ENCODE measurements around the gene RASGRF2. TPM values are rescaled to one million over a fixed set of nuclear protein-coding genes. Genes with fewer than 3 reads are reported as not detected.
"Not testable (repeated sequence)": the region's sequence is repeated elsewhere in the genome, so short reads cannot be mapped to it uniquely, and the experiment has no call there.

RASGRF2 gene
- total RNA-seq, 1 experiment from 2014 or later = not detected

DNA sequence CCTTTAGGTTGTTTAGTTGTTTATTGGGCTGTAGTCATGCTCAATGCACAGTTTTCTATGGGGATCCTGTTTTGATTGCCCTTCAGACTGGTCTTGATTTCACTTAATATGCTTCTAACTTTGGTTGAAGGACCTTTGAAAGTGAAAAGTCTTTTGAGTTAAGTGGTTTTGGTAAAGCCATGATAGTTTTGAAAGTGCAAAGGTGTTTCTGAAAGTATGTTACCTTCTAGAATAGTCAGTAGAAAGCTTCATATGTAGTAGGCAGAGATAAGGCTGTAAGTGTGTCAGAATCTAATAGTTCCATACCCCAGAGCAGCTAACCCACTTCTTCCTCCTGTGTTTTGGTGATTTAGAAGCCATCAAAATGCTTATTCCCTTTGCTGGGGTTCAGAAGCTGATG, 46.1 kb downstream of the RASGRF2 start:
- in situ Hi-C loops (cut with HindIII; ENCODE audit: low pct_unique_long_range_greater_than_20kb, low sequenced_read_pairs) = no loop called here
- DNase-seq (ENCODE audit: low read depth, low spot score) = no peak

DNA sequence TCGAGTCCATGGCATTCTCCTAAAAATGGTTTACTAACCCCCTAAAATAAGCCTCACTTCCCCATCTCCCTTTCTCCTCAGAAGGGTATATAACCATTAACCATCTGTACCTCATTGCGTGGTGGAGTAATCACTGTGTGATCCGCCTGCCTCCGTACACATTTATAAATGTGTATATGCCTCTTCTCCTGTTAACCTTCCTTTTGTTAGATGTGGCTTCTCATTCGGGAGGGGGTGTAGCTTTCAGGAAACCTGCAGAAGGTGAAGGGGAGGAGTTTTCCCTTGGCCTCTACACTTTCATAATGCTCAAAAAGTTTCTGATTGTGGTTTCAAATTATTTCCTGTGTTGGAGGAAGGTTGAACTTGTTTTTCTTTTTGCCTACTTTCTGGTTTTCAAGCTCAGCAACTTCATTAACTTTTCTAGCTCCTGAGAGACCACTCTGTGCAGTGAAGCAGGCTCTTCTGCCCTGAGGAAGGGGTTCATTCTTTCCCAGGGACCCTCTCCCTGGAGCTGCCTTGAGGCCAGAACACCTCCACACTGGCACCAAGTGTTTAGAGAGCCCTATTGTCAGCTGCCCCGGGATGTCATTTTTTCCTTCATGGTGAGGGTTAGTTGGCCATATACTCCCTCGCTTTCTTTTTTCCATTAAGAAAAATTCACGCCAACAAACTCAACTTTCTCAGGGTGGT, 46.9 kb downstream of the RASGRF2 start:
- in situ Hi-C loops (cut with HindIII; ENCODE audit: low pct_unique_long_range_greater_than_20kb, low sequenced_read_pairs) = no loop called here
- no peak for DNase-seq (ENCODE audit: low read depth, low spot score)

DNA sequence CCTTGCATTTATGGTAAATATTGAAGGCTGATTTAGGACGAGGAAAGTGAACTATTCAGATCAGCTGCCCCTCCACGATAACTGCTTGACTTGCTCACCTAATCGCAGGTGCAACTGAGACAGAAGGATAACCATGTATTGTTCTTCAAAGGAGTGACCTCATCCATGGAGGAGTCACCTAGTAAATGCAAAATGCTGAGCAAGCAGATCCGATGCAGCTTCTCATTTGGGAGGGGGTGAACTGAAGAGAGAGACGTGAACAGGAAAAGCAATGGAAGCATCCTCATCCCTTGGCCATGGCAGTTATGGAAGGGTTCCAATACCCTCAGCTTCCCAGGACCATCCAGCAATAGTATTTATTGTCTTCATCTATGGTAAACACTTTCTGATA, 47.5 kb downstream of the RASGRF2 start:
- DNase-seq (ENCODE audit: low read depth, low spot score) = no peak

DNA sequence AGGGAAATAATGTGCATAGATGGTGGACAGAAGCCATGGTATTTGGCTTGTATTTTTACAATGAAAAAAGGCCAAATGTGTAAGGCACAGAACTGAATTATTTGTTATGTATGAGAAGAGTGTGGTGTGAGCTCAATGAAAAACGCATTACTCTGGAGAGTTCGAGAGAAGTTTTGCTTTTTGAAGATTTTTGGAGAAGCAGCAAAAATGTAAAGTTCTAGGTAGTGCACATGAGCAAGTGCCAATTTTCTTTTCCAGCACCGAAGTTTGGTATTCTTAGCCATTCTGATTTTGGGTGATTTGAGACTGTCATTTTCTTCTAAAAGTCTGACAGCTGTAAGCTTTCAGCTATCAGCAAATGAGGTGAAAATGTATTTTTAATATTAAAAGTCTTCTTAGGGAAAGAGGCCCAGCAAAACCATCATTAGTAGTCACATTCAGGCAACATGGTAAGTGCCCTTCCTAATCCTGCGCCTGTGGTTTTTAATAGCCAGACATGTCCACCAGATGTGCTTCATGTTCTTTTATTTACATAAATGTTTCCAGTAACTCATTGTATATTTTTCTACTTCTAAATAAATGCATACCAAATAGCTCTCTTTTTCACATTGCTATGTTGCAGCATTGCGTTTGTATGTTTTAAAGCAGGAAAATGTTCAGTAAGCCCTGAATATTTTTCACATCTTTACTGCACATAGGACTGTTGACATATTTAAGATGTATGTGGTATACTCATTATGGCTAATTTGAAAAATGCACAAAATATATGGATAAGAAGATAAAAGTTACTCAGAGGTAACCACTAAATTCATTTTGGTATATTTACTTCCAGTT, 50.4 kb downstream of the RASGRF2 start:
- in situ Hi-C loops (cut with HindIII; ENCODE audit: low pct_unique_long_range_greater_than_20kb, low sequenced_read_pairs) = no loop called here

More for the DNA sequence above, 47.5 kb downstream of the RASGRF2 start:
- in situ Hi-C loops (cut with HindIII; ENCODE audit: low pct_unique_long_range_greater_than_20kb, low sequenced_read_pairs) = no loop called here

DNA sequence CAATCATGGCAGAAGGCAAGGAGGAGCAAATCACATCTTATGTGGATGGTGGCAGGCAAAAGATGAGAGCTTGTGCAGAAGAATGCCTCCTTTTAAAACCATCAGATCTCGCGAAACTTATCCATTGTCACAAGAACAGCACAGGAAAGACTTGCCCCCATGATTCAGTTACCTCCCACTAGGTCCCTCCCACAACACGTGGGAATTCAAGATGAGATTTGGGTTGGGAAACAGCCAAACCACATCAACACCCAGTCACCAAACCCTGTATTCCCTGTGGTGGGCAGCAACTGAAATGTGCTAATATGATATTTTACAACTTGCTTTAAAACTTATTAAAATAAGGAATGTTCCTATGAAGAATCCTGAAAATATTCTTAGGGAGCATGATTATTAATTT, 54.2 kb downstream of the RASGRF2 start:
- in situ Hi-C loops (cut with HindIII; ENCODE audit: low pct_unique_long_range_greater_than_20kb, low sequenced_read_pairs) = no loop called here
- no peak for DNase-seq (ENCODE audit: low read depth, low spot score)

More for the DNA sequence above, 50.4 kb downstream of the RASGRF2 start:
- DNase-seq (ENCODE audit: low read depth, low spot score) = no peak

DNA sequence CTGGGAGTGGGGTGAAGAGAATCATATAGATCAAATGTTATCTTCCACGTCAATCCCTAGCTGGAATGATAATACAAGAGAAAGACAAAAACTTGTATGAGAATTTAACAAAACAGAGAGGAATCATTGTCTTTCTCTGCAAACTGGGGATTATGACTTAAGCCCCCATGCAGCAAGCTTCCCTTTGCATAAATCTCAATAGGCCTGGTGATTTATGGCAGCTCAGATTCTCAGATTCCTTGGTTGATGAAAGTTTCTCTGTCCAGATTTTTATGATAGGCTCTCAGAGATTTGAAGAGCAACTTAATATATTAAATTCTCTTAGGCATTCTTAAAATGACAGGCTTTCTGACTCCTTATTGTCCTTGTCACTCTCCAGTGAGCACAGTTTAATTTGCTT, 56.0 kb downstream of the RASGRF2 start:
- no peak for DNase-seq (ENCODE audit: low read depth, low spot score)
- in situ Hi-C loops (cut with HindIII; ENCODE audit: low pct_unique_long_range_greater_than_20kb, low sequenced_read_pairs) = no loop called here

DNA sequence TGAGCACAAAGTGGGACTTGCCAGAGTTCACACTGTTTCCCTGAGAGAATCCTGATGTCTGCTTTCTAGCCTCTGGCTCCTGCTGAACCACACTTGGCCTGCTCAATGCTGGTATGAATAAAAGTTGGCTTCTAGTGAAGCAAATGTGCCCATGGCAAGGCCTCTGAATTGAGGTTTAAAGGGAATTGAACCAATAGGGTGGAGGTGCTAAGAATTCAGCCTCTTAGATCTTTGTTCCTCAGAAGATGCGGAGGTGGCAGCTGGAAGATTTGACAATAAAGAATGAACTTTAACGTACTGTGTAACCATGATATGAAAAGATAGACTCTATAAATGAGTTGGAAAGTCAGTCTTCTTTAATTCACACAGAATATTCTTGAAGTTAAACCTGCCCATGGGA, 57.2 kb downstream of the RASGRF2 start:
- DNase-seq (ENCODE audit: low read depth, low spot score) = no peak
- in situ Hi-C loops (cut with HindIII; ENCODE audit: low pct_unique_long_range_greater_than_20kb, low sequenced_read_pairs) = no loop called here

DNA sequence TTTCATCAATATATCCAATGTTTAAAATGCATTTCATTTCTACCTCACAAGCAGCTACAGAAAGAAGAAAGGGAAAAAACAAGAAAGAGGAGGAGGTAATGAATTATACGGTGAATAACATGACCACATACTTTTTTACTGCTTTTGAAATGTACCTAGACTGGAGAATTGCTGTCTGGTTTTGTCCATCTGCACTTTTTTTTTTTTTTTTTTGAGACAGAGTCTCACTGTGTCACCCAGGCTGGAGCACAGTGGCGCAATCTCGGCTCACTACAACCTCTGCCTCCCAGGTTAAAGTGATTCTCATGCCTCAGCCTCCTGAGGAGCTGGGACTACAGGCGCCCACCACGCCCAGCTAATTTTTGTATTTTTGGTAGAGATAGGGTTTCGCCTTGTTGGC, 58.4 kb downstream of the RASGRF2 start:
- DNase-seq (ENCODE audit: low read depth, low spot score); in situ Hi-C loops (cut with HindIII; ENCODE audit: low pct_unique_long_range_greater_than_20kb, low sequenced_read_pairs): not testable (repeated sequence)

DNA sequence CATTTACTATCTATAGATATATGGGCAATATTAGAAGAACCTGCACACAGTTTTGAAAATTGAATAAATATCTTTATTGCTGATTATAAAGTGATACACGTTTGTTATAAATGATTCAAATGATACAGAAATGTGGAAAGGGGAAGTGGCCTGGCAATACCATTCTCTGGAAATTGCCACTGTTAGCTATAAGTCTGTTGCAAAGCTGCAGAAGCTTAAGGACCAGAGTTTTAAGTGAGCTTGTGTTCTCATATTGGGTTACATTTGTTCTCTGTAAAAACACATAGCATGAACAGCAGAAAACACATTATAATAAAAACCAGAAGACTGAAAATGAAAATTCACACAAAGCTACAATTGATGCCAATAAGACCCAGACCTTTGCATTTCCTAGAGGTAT, 59.6 kb downstream of the RASGRF2 start:
- in situ Hi-C loops (cut with HindIII; ENCODE audit: low pct_unique_long_range_greater_than_20kb, low sequenced_read_pairs) = no loop called here
- DNase-seq (ENCODE audit: low read depth, low spot score) = no peak

DNA sequence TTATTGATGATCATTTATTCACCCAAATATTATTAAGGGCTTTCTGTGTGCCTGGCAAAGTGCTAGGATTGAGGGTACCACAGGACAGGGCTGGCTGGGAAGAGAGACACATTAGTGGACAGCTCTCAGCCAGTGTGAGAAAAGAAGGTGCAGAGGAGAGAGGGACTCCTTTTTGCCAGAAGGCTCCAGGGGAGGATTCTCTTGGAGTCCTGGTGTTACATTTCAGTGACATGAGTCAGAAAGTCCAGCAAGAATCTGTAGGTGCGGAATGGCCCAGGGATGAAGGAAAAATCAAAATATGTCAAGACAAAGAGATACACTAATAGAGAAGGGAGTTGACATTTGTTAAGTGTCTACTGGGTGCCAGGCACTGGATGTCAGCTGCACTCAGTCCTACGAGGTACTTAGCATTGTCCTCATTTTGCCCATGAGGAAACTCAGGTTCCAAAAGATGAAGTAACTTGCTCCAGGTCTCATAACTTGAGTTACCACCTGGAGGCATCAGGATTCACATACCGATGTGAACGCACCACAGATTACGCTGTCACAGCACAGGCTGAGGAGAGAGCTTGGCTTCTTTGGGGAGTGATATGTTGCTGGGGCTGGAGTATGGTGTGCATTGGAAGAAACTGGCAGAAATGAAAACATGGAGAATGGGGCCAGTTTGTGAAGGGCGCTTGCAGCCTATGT, 60.5 kb downstream of the RASGRF2 start:
- DNase-seq (ENCODE audit: low read depth, low spot score) = no peak
- in situ Hi-C loops (cut with HindIII; ENCODE audit: low pct_unique_long_range_greater_than_20kb, low sequenced_read_pairs) = no loop called here

DNA sequence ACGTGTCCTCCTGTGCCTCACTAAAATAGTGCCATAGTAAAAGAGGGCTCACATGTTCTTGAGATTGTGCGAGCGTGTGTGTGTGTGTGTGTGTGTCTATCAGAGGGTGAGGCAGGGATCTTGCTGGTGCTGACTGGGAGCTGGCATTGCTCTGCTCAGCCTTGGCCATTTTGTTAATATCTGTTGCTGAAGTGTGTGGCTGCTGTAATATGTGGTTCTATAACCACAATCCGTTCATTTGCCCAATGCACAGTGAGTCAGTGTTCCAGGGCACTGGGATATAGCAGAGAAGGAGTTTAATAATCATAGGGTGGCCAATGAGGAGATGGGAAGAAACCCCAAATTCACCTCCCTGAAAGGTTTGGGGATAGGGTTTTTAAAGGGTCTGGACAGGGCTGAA, 61.3 kb downstream of the RASGRF2 start:
- DNase-seq (ENCODE audit: low read depth, low spot score) = peak; percentile 17
- in situ Hi-C loops (cut with HindIII; ENCODE audit: low pct_unique_long_range_greater_than_20kb, low sequenced_read_pairs) = no loop called here

DNA sequence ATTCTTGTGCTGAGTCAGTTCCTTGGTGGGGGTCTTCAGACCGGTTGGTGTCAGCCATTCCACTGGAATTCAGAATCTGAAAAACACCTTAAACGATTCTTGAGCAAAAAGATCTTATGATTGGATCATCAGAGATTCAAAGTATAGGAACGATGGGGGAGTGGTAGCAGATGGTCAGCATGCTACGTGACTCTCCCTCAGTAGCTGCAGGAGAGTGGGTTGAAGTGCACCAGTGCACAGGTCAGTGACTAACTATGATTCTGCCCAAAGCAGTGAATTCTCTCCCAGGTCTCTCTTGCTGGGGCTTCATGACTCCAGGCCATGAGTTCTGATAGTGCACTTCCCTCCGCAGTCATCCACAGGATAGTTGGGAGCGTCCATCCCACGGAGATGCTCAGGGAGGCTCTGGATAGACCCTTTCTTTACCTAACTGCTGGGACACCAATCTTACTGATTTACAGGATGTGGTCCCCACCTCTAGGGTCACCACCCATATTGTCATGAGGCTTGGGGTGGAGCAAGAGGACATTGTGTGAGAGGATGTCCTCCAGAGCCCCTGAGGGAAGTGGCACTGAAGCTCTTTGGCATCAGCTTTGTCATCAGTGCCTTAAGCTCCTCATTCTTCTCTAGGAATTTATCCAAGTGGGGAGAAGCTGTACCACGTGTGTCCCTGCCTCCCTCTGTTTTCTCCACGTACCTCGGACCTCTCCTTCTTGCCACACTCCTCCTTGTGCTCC, 62.0 kb downstream of the RASGRF2 start:
- DNase-seq (ENCODE audit: low read depth, low spot score) = no peak
- in situ Hi-C loops (cut with HindIII; ENCODE audit: low pct_unique_long_range_greater_than_20kb, low sequenced_read_pairs) = no loop called here

DNA sequence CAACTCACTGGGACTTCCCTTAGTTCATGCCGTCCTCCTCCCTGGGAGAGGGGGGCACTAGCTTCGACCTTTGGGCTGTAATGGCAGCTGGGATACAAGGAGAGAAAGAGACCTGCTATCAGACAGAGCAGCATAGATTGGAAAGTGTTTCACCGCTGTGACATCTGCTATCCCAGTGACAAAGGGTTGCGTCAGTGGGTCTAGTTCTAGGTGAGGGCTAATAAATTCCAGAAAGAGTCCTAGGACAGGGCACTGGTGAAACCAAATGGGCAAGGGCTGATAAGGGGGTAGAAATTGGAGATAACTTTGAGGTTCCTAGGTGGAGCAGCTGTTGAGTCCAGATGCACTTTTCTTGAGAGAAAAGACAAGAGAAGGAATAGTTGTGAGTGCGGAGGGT, 62.5 kb downstream of the RASGRF2 start:
- in situ Hi-C loops (cut with HindIII; ENCODE audit: low pct_unique_long_range_greater_than_20kb, low sequenced_read_pairs) = no loop called here
- no peak for DNase-seq (ENCODE audit: low read depth, low spot score)

DNA sequence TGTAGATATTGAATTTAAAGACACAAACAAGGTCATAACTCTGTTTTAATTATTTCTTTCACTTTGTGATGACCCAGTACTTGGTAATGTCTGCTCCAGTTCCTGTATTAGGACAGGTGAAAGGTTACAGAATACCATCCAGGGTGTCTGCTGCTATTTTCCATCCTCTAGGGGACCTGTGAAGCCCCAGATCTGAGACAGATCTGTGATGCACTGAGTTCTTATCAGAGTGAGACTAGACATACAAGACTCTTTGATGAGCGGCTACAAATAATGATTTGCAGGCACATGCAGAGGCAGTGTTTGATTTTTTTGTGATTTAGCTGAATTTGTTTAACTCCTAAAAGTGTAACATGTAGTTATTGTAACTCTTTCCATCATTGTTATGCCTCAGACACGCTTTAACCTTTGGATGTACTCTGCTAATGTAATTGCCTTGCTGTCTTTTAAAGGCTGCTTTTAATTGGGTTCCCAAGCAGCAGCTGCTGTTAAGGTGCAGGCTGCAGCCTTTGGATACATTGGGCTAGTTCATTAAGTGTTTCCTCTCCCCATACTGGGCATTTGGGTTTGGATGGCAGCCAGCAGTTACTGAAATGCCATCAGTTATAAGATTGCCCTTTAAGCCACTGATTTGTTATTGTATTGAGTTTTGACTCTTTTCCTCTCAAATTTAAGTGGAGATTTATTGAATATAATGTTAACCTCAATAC, 63.3 kb downstream of the RASGRF2 start:
- in situ Hi-C loops (cut with HindIII; ENCODE audit: low pct_unique_long_range_greater_than_20kb, low sequenced_read_pairs) = no loop called here
- no peak for DNase-seq (ENCODE audit: low read depth, low spot score)

DNA sequence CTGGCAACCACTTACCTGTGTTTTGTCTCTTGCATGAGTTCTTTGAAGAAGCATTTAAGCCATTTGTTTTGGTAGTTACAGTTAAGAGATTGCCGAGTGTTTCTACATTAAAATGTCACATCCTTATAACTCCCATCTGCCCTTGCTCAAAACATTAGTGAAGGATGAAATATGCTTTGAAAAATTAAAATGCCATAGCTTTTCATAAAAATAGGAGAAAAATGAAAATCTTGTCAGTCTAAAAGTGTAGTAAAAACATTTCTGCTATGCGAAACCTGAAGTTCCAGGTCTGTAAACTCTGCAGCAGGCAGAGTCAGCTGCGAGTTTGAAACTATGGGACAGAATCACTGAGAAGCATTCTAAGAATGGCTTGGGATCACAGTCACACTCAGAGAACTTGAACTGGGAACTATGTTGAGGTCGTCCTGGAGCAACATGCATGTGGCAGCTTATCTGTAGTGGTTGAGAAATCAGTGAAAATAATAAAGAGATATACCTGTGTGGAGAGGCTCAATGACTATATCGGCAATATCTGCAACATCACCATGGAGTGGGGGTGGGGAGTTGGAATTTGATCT, 67.4 kb downstream of the RASGRF2 start:
- in situ Hi-C loops (cut with HindIII; ENCODE audit: low pct_unique_long_range_greater_than_20kb, low sequenced_read_pairs) = no loop called here
- DNase-seq (ENCODE audit: low read depth, low spot score) = no peak

DNA sequence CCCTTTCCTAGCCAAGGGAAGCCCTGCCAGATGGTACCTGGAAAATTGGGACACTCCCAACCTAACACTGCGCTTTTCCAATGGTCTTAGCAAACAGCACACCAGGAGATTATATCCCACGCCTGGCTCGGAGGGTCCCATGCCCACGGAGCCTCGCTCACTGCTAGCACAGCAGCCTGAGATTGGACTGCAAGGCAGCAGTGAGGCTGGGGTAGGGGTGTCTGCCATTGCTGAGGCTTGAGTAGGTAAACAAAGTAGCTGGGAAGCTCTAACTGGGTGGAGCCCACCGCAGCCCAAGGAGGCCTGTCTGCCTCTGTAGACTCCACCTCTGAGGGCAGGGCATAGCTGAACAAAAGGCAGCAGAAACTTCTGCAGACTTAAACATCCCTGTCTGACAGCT, 68.7 kb downstream of the RASGRF2 start:
- DNase-seq (ENCODE audit: low read depth, low spot score); in situ Hi-C loops (cut with HindIII; ENCODE audit: low pct_unique_long_range_greater_than_20kb, low sequenced_read_pairs): not testable (repeated sequence)

DNA sequence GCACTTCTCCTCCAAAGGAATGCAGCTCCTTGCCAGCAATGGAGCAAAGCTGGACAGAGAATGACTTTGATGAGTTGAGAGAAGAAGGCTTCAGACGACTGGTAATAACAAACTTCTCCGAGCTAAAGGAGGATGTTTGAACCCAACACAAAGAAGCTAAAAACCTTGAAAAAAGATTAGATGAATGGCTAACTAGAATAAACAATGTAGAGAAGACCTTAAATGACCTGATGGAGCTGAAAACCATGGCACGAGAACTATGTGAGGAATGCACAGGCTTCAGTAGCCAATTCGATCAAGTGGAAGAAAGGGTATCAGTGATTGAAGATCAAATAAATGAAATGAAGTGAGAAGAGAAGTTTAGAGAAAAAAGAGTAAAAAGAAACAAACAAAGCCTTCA, 69.6 kb downstream of the RASGRF2 start:
- in situ Hi-C loops (cut with HindIII; ENCODE audit: low pct_unique_long_range_greater_than_20kb, low sequenced_read_pairs); DNase-seq (ENCODE audit: low read depth, low spot score): not testable (repeated sequence)

All from SK-MEL-5 (cell line).